Stimulated activated naive CD8-positive, alpha-beta T cell treated with anti-CD3 and anti-CD28 coated beads, Interleukin-15, Interleukin-2, amounts not matched to agents 100 ng/mL and 50 ng/mL, for 24 hours (primary cell): ENCODE measurements around the gene KRTAP10-12.

Experiments
- H3K27ac Mint-ChIP-seq: one replicate; pipeline ENCODE4 v1.8.0; 2021; ENCODE audit warnings: mild to moderate bottlenecking, mixed read lengths
- H3K27me3 Mint-ChIP-seq: one replicate; pipeline ENCODE4 v1.8.0; 2021; ENCODE audit warnings: mixed read lengths
- H3K36me3 Mint-ChIP-seq: one replicate; pipeline ENCODE4 v1.8.0; 2021; ENCODE audit warnings: low read depth, mixed read lengths
- H3K4me1 Mint-ChIP-seq: one replicate; pipeline ENCODE4 v1.8.0; 2021; ENCODE audit warnings: low read depth, mixed read lengths
- H3K4me3 Mint-ChIP-seq: one replicate; pipeline ENCODE4 v1.8.0; 2021; ENCODE audit warnings: mild to moderate bottlenecking, mixed read lengths
- H3K9me3 Mint-ChIP-seq: one replicate; pipeline ENCODE4 v1.8.0; 2021; ENCODE audit warnings: mixed read lengths

KRTAP10-12 gene

GRCh38 chr21:44710756-44711326 is 13.9 kb downstream of the KRTAP10-12 start:
- Mint-ChIP-seq H3K27me3 (peaks cover 90% of the 10 kb centered on the region), H3K9me3 (peaks cover 2% of the 10 kb centered on the region), H3K4me1 (peaks cover 26% of the 10 kb centered on the region), H3K27ac (no peak overlapping the region), H3K4me3 (no peak overlapping the region), H3K36me3 (no peaks in the 10 kb centered on the region)

GRCh38 chr21:44711327-44712202 is 14.6 kb downstream of the KRTAP10-12 start, which contains the start of gene TSPEAR:
Gene TSPEAR, minus strand, starts transcription at chr21:44711572. Its CDS starts 58 bp downstream, at chr21:44711514.
- Mint-ChIP-seq H3K9me3 (peaks cover 6% of the 10 kb centered on the region), H3K4me3 (no peak within 1 kb of the TSS), H3K4me1 (peaks cover 26% of the 10 kb centered on the region), H3K36me3 (no peaks in the 10 kb centered on the region), H3K27me3 (peaks cover 86% of the 10 kb centered on the region), H3K27ac (no peak within 1 kb of the TSS)

GRCh38 chr21:44712203-44713028 is 15.4 kb downstream of the KRTAP10-12 start:
- Mint-ChIP-seq H3K9me3 (peaks cover 6% of the 10 kb centered on the region), H3K36me3 (no peaks in the 10 kb centered on the region), H3K27ac (no peak overlapping the region), H3K4me3 (no peak overlapping the region), H3K4me1 (peaks cover 26% of the 10 kb centered on the region), H3K27me3 (peaks cover 82% of the 10 kb centered on the region)

- no peaks in the 10 kb centered on the region for H3K36me3 Mint-ChIP-seq
- peaks cover 75% of the 10 kb centered on the region for H3K27me3 Mint-ChIP-seq
- H3K4me1 Mint-ChIP-seq = peaks cover 26% of the 10 kb centered on the region
- H3K27ac Mint-ChIP-seq = no peak overlapping the region
- H3K4me3 Mint-ChIP-seq = no peak overlapping the region
- H3K9me3 Mint-ChIP-seq = peaks cover 6% of the 10 kb centered on the region
These were observed 16.2 kb downstream of the KRTAP10-12 start for GRCh38 chr21:44713130-44713529.

GRCh38 chr21:44713846-44714245 is 16.9 kb downstream of the KRTAP10-12 start:
- Mint-ChIP-seq H3K9me3 (peaks cover 6% of the 10 kb centered on the region), H3K27me3 (peaks cover 69% of the 10 kb centered on the region), H3K27ac (no peak overlapping the region), H3K4me1 (peaks cover 26% of the 10 kb centered on the region), H3K4me3 (no peak overlapping the region), H3K36me3 (no peaks in the 10 kb centered on the region)

- H3K27me3 Mint-ChIP-seq = peaks cover 61% of the 10 kb centered on the region
- peaks cover 6% of the 10 kb centered on the region for H3K9me3 Mint-ChIP-seq
These were observed 17.9 kb downstream of the KRTAP10-12 start for GRCh38 chr21:44714905-44715304.

GRCh38 chr21:44716984-44717383 is 20.0 kb downstream of the KRTAP10-12 start:
- H3K36me3 Mint-ChIP-seq = no peaks in the 10 kb centered on the region

More at GRCh38 chr21:44714905-44715304, 17.9 kb downstream of the KRTAP10-12 start:
- H3K27ac Mint-ChIP-seq = no peak overlapping the region
- H3K4me1 Mint-ChIP-seq = peaks cover 18% of the 10 kb centered on the region
- H3K4me3 Mint-ChIP-seq = no peak overlapping the region
- H3K36me3 Mint-ChIP-seq = no peaks in the 10 kb centered on the region

GRCh38 chr21:44718093-44718492 is 21.1 kb downstream of the KRTAP10-12 start:
- H3K36me3 Mint-ChIP-seq = no peaks in the 10 kb centered on the region
- peaks cover 12% of the 10 kb centered on the region for H3K4me1 Mint-ChIP-seq
- H3K9me3 Mint-ChIP-seq = peaks cover 6% of the 10 kb centered on the region
- no peak overlapping the region for H3K27ac Mint-ChIP-seq
- no peak overlapping the region for H3K4me3 Mint-ChIP-seq
- peaks cover 45% of the 10 kb centered on the region for H3K27me3 Mint-ChIP-seq

More at GRCh38 chr21:44716984-44717383, 20.0 kb downstream of the KRTAP10-12 start:
- peaks cover 6% of the 10 kb centered on the region for H3K4me1 Mint-ChIP-seq
- no peak overlapping the region for H3K27ac Mint-ChIP-seq
- H3K4me3 Mint-ChIP-seq = no peak overlapping the region
- peaks cover 47% of the 10 kb centered on the region for H3K27me3 Mint-ChIP-seq
- peaks cover 6% of the 10 kb centered on the region for H3K9me3 Mint-ChIP-seq

- Mint-ChIP-seq H3K27me3 (peaks cover 43% of the 10 kb centered on the region), H3K4me3 (no peak overlapping the region), H3K4me1 (peaks cover 16% of the 10 kb centered on the region), H3K27ac (no peak overlapping the region), H3K9me3 (peaks cover 6% of the 10 kb centered on the region), H3K36me3 (no peaks in the 10 kb centered on the region)
These were observed 21.6 kb downstream of the KRTAP10-12 start for GRCh38 chr21:44718571-44718970.

GRCh38 chr21:44720170-44720569 is 23.2 kb downstream of the KRTAP10-12 start:
- Mint-ChIP-seq H3K4me1 (peaks cover 16% of the 10 kb centered on the region), H3K27ac (no peak overlapping the region), H3K27me3 (peaks cover 35% of the 10 kb centered on the region), H3K36me3 (no peaks in the 10 kb centered on the region), H3K4me3 (no peak overlapping the region), H3K9me3 (peaks cover 6% of the 10 kb centered on the region)

GRCh38 chr21:44722731-44723130 is 25.8 kb downstream of the KRTAP10-12 start:
- H3K36me3 Mint-ChIP-seq = no peaks in the 10 kb centered on the region
- peaks cover 35% of the 10 kb centered on the region for H3K27me3 Mint-ChIP-seq
- H3K9me3 Mint-ChIP-seq = no peaks in the 10 kb centered on the region
- H3K4me1 Mint-ChIP-seq = peaks cover 15% of the 10 kb centered on the region
- H3K27ac Mint-ChIP-seq = no peak overlapping the region
- no peak overlapping the region for H3K4me3 Mint-ChIP-seq

- no peaks in the 10 kb centered on the region for H3K9me3 Mint-ChIP-seq
- peak overlapping the region; percentile 29 for H3K27ac Mint-ChIP-seq
- no peaks in the 10 kb centered on the region for H3K36me3 Mint-ChIP-seq
- H3K27me3 Mint-ChIP-seq = peaks cover 38% of the 10 kb centered on the region
- H3K4me1 Mint-ChIP-seq = peaks cover 15% of the 10 kb centered on the region
- peak overlapping the region; percentile 40 for H3K4me3 Mint-ChIP-seq
These were observed 26.5 kb downstream of the KRTAP10-12 start for GRCh38 chr21:44723177-44724131.

- H3K27me3 Mint-ChIP-seq = peaks cover 38% of the 10 kb centered on the region
- H3K27ac Mint-ChIP-seq = no peak overlapping the region
- H3K4me3 Mint-ChIP-seq = peak overlapping the region; percentile 53
These were observed 27.2 kb downstream of the KRTAP10-12 start for GRCh38 chr21:44724196-44724595.

GRCh38 chr21:44724926-44725325 is 28.0 kb downstream of the KRTAP10-12 start:
- Mint-ChIP-seq H3K9me3 (no peaks in the 10 kb centered on the region), H3K36me3 (no peaks in the 10 kb centered on the region), H3K4me3 (no peak overlapping the region), H3K27me3 (peaks cover 35% of the 10 kb centered on the region), H3K4me1 (peaks cover 15% of the 10 kb centered on the region), H3K27ac (no peak overlapping the region)

More at GRCh38 chr21:44724196-44724595, 27.2 kb downstream of the KRTAP10-12 start:
- Mint-ChIP-seq H3K4me1 (peaks cover 15% of the 10 kb centered on the region), H3K9me3 (no peaks in the 10 kb centered on the region), H3K36me3 (no peaks in the 10 kb centered on the region)
